Neural crest cell (in vitro differentiated cells): ENCODE measurements around the gene COL25A1. TPM values are rescaled to one million over a fixed set of nuclear protein-coding genes. Genes with fewer than 3 reads are reported as not detected.

ENCODE experiments used
- DNase-seq: peaks from one replicate; pipeline ENCODE4 v3.0.0; 2021; ENCODE audit warnings: low read depth, mixed read lengths, low spot score
- H3K27ac Mint-ChIP-seq: one replicate; pipeline ENCODE4 v1.8.0; 2021; ENCODE audit warnings: mild to moderate bottlenecking, mixed read lengths; ENCODE audit not compliant: unreplicated experiment
- H3K27me3 Mint-ChIP-seq: 2 replicates; pipeline ENCODE4 v1.8.0; 2021; ENCODE audit warnings: low read depth, mild to moderate bottlenecking, mixed read lengths
- H3K36me3 Mint-ChIP-seq: 2 replicates; pipeline ENCODE4 v1.8.0; 2021; ENCODE audit warnings: low read depth, mild to moderate bottlenecking, mixed read lengths
- H3K4me1 Mint-ChIP-seq: 2 replicates; pipeline ENCODE4 v1.8.0; 2021; ENCODE audit warnings: mixed read lengths
- H3K4me3 Mint-ChIP-seq: one replicate; pipeline ENCODE4 v1.8.0; 2021; ENCODE audit warnings: mild to moderate bottlenecking, mixed read lengths
- H3K9me3 Mint-ChIP-seq: 2 replicates; pipeline ENCODE4 v1.8.0; 2021; ENCODE audit warnings: mixed read lengths
- CTCF ChIP-seq: fragments of 200-600 bp; sonication (generic); conservative IDR thresholded peaks from 2 replicates; pipeline ENCODE4 v1.5.0; 2021; ENCODE audit warnings: antibody characterized with exemption, mild to moderate bottlenecking
- total RNA-seq: library from RNA; stranded (reverse); gene quantifications from 2 replicates; pipeline ENCODE4 v1.2.1, GENCODE V29; 2021

The COL25A1 gene
- total RNA-seq, 1 donor from 2014 or later: 39.3 TPM

GRCh38 chr4:109011241-109012026 lies 291.0 kb downstream of the COL25A1 start:
- H3K27ac Mint-ChIP-seq: no peak overlapping the region
- DNase-seq: no peak
- H3K9me3 Mint-ChIP-seq: no peaks in the 10 kb centered on the region
- H3K4me3 Mint-ChIP-seq: no peak overlapping the region
- H3K4me1 Mint-ChIP-seq: peaks cover 28% of the 10 kb centered on the region
- no peaks in the 10 kb centered on the region for H3K27me3 Mint-ChIP-seq
- no peak for TF ChIP-seq CTCF
- H3K36me3 Mint-ChIP-seq: peaks cover 7% of the 10 kb centered on the region

- TF ChIP-seq CTCF: no peak
- Mint-ChIP-seq H3K9me3 (peaks cover under 1% of the 10 kb centered on the region), H3K27ac (no peak overlapping the region), H3K4me3 (no peak overlapping the region), H3K27me3 (no peaks in the 10 kb centered on the region), H3K4me1 (peaks cover 29% of the 10 kb centered on the region), H3K36me3 (peaks cover 7% of the 10 kb centered on the region)
- no peak for DNase-seq
These were observed 291.9 kb downstream of the COL25A1 start for GRCh38 chr4:109010521-109010920.

- Mint-ChIP-seq H3K4me3 (no peak overlapping the region), H3K9me3 (peaks cover 3% of the 10 kb centered on the region), H3K4me1 (peaks cover 28% of the 10 kb centered on the region), H3K36me3 (peaks cover 5% of the 10 kb centered on the region), H3K27ac (no peak overlapping the region), H3K27me3 (no peaks in the 10 kb centered on the region)
- DNase-seq: no peak
- no peak for TF ChIP-seq CTCF
These were observed 292.5 kb downstream of the COL25A1 start for GRCh38 chr4:109009909-109010308.

GRCh38 chr4:109007976-109008375 lies 294.5 kb downstream of the COL25A1 start:
- no peak for TF ChIP-seq CTCF
- no peak for DNase-seq
- H3K36me3 Mint-ChIP-seq: peaks cover 2% of the 10 kb centered on the region
- H3K27ac Mint-ChIP-seq: no peak overlapping the region
- H3K4me1 Mint-ChIP-seq: peaks cover 23% of the 10 kb centered on the region
- H3K27me3 Mint-ChIP-seq: no peaks in the 10 kb centered on the region
- H3K9me3 Mint-ChIP-seq: peaks cover 3% of the 10 kb centered on the region
- H3K4me3 Mint-ChIP-seq: no peak overlapping the region

- no peak for TF ChIP-seq CTCF
- Mint-ChIP-seq H3K36me3 (peaks cover 2% of the 10 kb centered on the region), H3K4me1 (peaks cover 15% of the 10 kb centered on the region), H3K27me3 (no peaks in the 10 kb centered on the region), H3K4me3 (no peak overlapping the region), H3K27ac (no peak overlapping the region), H3K9me3 (peaks cover 3% of the 10 kb centered on the region)
- DNase-seq: no peak
These were observed 296.9 kb downstream of the COL25A1 start for GRCh38 chr4:109005523-109005922.
